GM10266 (cell line): ENCODE results near the gene PAK2.

Experiments
- DNase-seq: peaks from one replicate; pipeline ENCODE4 v3.0.0; 2012; ENCODE audit errors: extremely low spot score
- CTCF ChIP-seq: IDR thresholded peaks from 2 replicates; pipeline ENCODE4 v1.5.1; 2012; ENCODE audit warnings: mild to moderate bottlenecking, low read depth; ENCODE audit not compliant: control insufficient read depth, insufficient read depth; ENCODE audit errors: missing control alignments

PAK2 gene

GRCh38 chr3:196772897-196773296 is 33.2 kb downstream of the PAK2 start:
- TF ChIP-seq CTCF = no peak
- DNase-seq = no peak

GRCh38 chr3:196774191-196774820 is 34.6 kb downstream of the PAK2 start:
- TF ChIP-seq CTCF = no peak
- DNase-seq = no peak

- no peak for TF ChIP-seq CTCF
- DNase-seq = no peak
These were observed 35.3 kb downstream of the PAK2 start for GRCh38 chr3:196774848-196775422.

GRCh38 chr3:196775938-196776337 is 36.3 kb downstream of the PAK2 start:
- no peak for TF ChIP-seq CTCF
- no peak for DNase-seq

- no peak for DNase-seq
- TF ChIP-seq CTCF = no peak
These were observed 38.2 kb downstream of the PAK2 start for GRCh38 chr3:196777836-196778235.

- no peak for TF ChIP-seq CTCF
- no peak for DNase-seq
These were observed 39.1 kb downstream of the PAK2 start for GRCh38 chr3:196778755-196779154.

GRCh38 chr3:196782511-196782910 is 42.9 kb downstream of the PAK2 start:
- DNase-seq = no peak
- no peak for TF ChIP-seq CTCF
